ENCODE measurements around the gene GMDS. TPM values are rescaled to one million over a fixed set of nuclear protein-coding genes. Genes with fewer than 3 reads are reported as not detected.
A peak's percentile ranks its signal among the peaks of the same experiment; 100 is the strongest.

Gene GMDS
- total and polyA plus RNA-seq, 5 experiments from 2014 or later: 11.4 to 25.0 (median 22.3) TPM

- Mint-ChIP-seq H3K9me3 (no peaks in the 10 kb centered on the region), H3K4me1 (peaks cover 0 to 4% (median 0%) of the 10 kb centered on the region in 4 donors), H3K27me3 (no peaks in the 10 kb centered on the region), H3K36me3 (peaks cover 0 to 32% (median 21%) of the 10 kb centered on the region in 3 donors), H3K27ac (no peak overlapping the region), H3K4me3 (no peak overlapping the region)
- ATAC-seq (no peak), DNase-seq (no peak)
- POLR2A ChIA-PET: no interaction called here
Measured at GRCh38 chr6:1911474-1911873, 333.9 kb downstream of the GMDS start.

GRCh38 chr6:1910621-1911407, 334.6 kb downstream of the GMDS start:
- ATAC-seq (no peak), DNase-seq (no peak)
- no peaks in the 10 kb centered on the region for H3K4me1 Mint-ChIP-seq
- no peaks in the 10 kb centered on the region for H3K9me3 Mint-ChIP-seq
- H3K36me3 Mint-ChIP-seq: peaks cover 0 to 31% (median 21%) of the 10 kb centered on the region in 3 donors
- no peak overlapping the region for H3K4me3 Mint-ChIP-seq
- no peaks in the 10 kb centered on the region for H3K27me3 Mint-ChIP-seq
- no peak overlapping the region for H3K27ac Mint-ChIP-seq
- POLR2A ChIA-PET: no interaction called here

- H3K4me3 Mint-ChIP-seq: no peak overlapping the region
- DNase-seq (no peak), ATAC-seq (no peak)
- H3K9me3 Mint-ChIP-seq: no peaks in the 10 kb centered on the region
- POLR2A ChIA-PET: no interaction called here
- H3K4me1 Mint-ChIP-seq: no peaks in the 10 kb centered on the region
- H3K27ac Mint-ChIP-seq: no peak overlapping the region
- H3K36me3 Mint-ChIP-seq: peaks cover 0 to 30% (median 20%) of the 10 kb centered on the region in 3 donors
- no peaks in the 10 kb centered on the region for H3K27me3 Mint-ChIP-seq
Measured at GRCh38 chr6:1908784-1909183, 336.6 kb downstream of the GMDS start.

- no peaks in the 10 kb centered on the region for H3K9me3 Mint-ChIP-seq
- ATAC-seq (no peak), DNase-seq (no peak)
- no peaks in the 10 kb centered on the region for H3K27me3 Mint-ChIP-seq
- H3K36me3 Mint-ChIP-seq: peaks cover 0 to 30% (median 20%) of the 10 kb centered on the region in 3 donors
- no peaks in the 10 kb centered on the region for H3K4me1 Mint-ChIP-seq
- no peak overlapping the region for H3K27ac Mint-ChIP-seq
- POLR2A ChIA-PET: no interaction called here
- H3K4me3 Mint-ChIP-seq: no peak overlapping the region
Measured at GRCh38 chr6:1906609-1907008, 338.8 kb downstream of the GMDS start.

GRCh38 chr6:1906014-1906413, 339.4 kb downstream of the GMDS start:
- Mint-ChIP-seq H3K9me3 (no peaks in the 10 kb centered on the region), H3K27ac (no peak overlapping the region), H3K36me3 (peaks cover 0 to 30% (median 20%) of the 10 kb centered on the region in 3 donors), H3K27me3 (no peaks in the 10 kb centered on the region), H3K4me3 (no peak overlapping the region), H3K4me1 (no peaks in the 10 kb centered on the region)
- no peak for DNase-seq
- POLR2A ChIA-PET: no interaction called here
- no peak for ATAC-seq

- Mint-ChIP-seq H3K9me3 (no peaks in the 10 kb centered on the region), H3K27ac (no peak overlapping the region), H3K36me3 (peaks cover 0 to 24% (median 20%) of the 10 kb centered on the region in 3 donors), H3K4me3 (no peak overlapping the region), H3K27me3 (no peaks in the 10 kb centered on the region), H3K4me1 (no peaks in the 10 kb centered on the region)
- POLR2A ChIA-PET: no interaction called here
- DNase-seq (no peak), ATAC-seq (no peak)
Measured at GRCh38 chr6:1904898-1905297, 340.5 kb downstream of the GMDS start.

DNA sequence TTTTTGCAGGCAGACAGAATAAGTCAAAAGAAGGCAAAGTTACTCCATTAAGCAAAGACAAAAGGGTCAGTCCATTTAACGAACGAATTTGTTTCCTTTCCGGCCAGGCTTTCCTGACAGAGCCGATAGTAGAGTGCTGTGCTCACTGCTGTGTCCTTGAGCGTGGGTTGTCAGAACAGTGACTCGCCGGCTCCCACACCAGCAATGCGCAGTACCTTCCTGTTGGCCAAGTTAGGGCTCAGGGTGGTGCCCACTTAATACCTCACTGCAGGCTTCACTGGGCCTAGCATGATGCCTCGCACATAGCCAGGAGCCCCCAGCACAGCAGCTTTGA, 341.0 kb downstream of the GMDS start:
- no peaks in the 10 kb centered on the region for H3K9me3 Mint-ChIP-seq
- ATAC-seq: no peak
- DNase-seq: no peak
- no peak overlapping the region for H3K27ac Mint-ChIP-seq
- POLR2A ChIA-PET: no interaction called here
- H3K4me3 Mint-ChIP-seq: no peak overlapping the region
- no peaks in the 10 kb centered on the region for H3K4me1 Mint-ChIP-seq
- peaks cover 0 to 20% (median 16%) of the 10 kb centered on the region in 3 donors for H3K36me3 Mint-ChIP-seq
- no peaks in the 10 kb centered on the region for H3K27me3 Mint-ChIP-seq

- no peaks in the 10 kb centered on the region for H3K4me1 Mint-ChIP-seq
- H3K36me3 Mint-ChIP-seq: peaks cover 0 to 15% (median 11%) of the 10 kb centered on the region in 3 donors
- POLR2A ChIA-PET: no interaction called here
- no peak overlapping the region for H3K4me3 Mint-ChIP-seq
- H3K27me3 Mint-ChIP-seq: no peaks in the 10 kb centered on the region
- no peak for DNase-seq
- peak overlapping the region in 1 of 10 donors; percentile 63 for H3K27ac Mint-ChIP-seq
- H3K9me3 Mint-ChIP-seq: no peaks in the 10 kb centered on the region
- ATAC-seq: no peak
Measured at GRCh38 chr6:1903780-1904465, 341.5 kb downstream of the GMDS start.

DNA sequence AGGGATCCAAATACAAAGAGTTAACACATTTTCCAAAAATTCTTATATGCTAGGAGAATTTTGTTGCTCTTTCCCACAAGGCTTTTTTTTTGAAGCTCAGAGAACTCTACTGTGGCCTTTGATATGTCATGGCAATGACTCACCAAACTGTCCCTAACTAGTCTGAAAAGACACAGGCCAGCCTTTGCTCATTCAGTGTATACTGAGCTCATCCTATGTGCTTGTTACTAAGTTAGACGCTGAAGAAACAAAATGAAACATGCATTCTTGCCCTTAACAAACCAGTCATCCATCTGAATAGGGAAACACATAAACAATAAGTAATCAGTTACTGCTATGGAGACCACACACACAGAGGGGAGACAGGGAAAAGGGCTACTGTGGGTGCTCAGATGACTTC, 343.8 kb downstream of the GMDS start:
- POLR2A ChIA-PET: no interaction called here
- H3K4me3 Mint-ChIP-seq: no peak overlapping the region
- H3K9me3 Mint-ChIP-seq: no peaks in the 10 kb centered on the region
- H3K36me3 Mint-ChIP-seq: peaks cover 0 to 6% (median 4%) of the 10 kb centered on the region in 3 donors
- H3K27me3 Mint-ChIP-seq: no peaks in the 10 kb centered on the region
- H3K4me1 Mint-ChIP-seq: peaks cover 0 to 2% (median 0%) of the 10 kb centered on the region in 4 donors
- ATAC-seq (no peak), DNase-seq (no peak)
- no peak overlapping the region for H3K27ac Mint-ChIP-seq

GRCh38 chr6:1896897-1897296, 348.5 kb downstream of the GMDS start:
- peaks cover 0 to 9% (median 0%) of the 10 kb centered on the region in 4 donors for H3K4me1 Mint-ChIP-seq
- POLR2A ChIA-PET: no interaction called here
- H3K4me3 Mint-ChIP-seq: no peak overlapping the region
- no peaks in the 10 kb centered on the region for H3K27me3 Mint-ChIP-seq
- no peak for ATAC-seq
- H3K27ac Mint-ChIP-seq: no peak overlapping the region
- no peak for DNase-seq
- H3K9me3 Mint-ChIP-seq: no peaks in the 10 kb centered on the region
- H3K36me3 Mint-ChIP-seq: peaks cover 6 to 15% (median 13%) of the 10 kb centered on the region in 3 donors

DNA sequence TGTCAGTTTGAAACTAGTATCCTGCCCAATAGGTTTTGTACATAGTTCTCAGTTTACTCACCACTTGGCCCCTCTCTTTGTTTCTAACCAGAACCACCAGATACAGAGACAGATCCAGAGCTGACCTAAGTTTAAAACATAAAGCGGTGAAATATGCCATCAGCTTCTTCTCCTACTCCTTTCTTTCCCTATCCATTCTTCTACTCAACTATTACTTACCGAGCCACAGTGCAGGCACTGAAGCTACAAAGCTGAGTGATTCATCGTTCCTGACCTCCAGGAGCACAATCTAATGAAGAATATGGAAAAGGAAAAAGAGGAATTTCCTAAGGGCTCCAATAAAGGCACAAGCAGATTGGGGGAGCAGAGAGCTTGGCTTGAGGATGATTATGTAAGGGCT, 349.7 kb downstream of the GMDS start:
- Mint-ChIP-seq H3K4me1 (peaks cover 0 to 9% (median 0%) of the 10 kb centered on the region in 4 donors), H3K27me3 (no peaks in the 10 kb centered on the region), H3K4me3 (no peak overlapping the region), H3K36me3 (peaks cover 6 to 18% (median 16%) of the 10 kb centered on the region in 3 donors), H3K27ac (no peak overlapping the region), H3K9me3 (peaks cover 0 to 2% (median 0%) of the 10 kb centered on the region in 9 donors)
- DNase-seq: no peak
- ATAC-seq: no peak
- POLR2A ChIA-PET: no interaction called here

DNA sequence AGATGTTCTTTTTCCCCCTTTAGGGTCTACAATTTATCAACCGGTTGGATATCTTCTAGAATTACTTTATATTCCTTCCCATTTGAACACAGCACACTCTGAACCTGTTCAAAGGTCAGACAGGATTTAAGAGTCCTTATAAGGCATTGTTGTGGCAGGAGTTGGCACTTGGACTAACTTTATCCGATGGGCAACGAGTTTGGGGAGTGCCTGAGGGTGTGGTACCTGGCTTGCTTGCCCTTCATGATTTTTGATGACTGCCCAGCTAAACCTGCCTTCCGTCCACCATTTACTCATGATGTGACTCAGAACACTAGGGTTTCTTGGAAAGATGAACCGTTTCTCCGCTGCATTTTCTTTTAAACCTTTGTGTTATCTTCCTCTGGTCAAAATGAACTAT, 350.5 kb downstream of the GMDS start:
- POLR2A ChIA-PET: no interaction called here
- Mint-ChIP-seq H3K27ac (no peak overlapping the region), H3K36me3 (peaks cover 11 to 21% (median 16%) of the 10 kb centered on the region in 3 donors), H3K27me3 (no peaks in the 10 kb centered on the region), H3K9me3 (peaks cover 0 to 4% (median 0%) of the 10 kb centered on the region in 9 donors), H3K4me1 (peaks cover 0 to 9% (median 0%) of the 10 kb centered on the region in 4 donors), H3K4me3 (no peak overlapping the region)
- ATAC-seq: no peak
- DNase-seq: no peak

DNA sequence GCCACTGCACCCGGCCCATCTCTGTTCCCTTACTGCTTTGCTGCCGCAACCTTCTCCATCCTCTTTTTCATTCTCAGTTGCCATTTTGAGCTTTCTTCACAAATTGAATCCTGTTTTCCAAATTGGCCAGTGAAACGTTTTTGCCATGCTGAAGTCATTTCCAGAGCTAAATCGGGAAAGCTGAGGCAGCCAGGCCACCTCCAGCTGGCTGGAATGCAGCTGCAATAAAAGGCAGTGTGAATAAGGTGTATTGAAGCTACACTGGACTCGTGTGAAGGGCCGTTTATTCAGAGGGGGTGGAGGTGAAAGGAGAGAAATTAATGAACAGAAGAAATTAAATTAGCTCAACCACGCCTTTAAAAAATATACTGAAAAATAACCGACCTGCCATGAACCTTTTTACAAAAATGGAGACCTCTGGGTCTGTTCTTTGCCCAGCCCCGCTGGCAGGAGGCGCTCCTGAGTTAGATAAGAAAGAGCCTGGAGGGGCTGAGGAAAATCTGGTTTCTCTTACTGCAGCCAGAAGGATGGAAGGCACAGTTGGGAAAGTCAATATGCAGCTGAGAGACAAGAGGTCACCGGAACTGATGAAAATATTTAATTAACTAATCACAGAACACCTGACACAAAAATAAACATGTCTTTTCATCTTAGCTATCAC, 351.8 kb downstream of the GMDS start:
- ATAC-seq (no peak), DNase-seq (peak in 1 of 10 donors; percentile 5)
- H3K27ac Mint-ChIP-seq: no peak overlapping the region
- H3K36me3 Mint-ChIP-seq: peaks cover 11 to 21% (median 15%) of the 10 kb centered on the region in 3 donors
- H3K4me3 Mint-ChIP-seq: no peak overlapping the region
- peaks cover 0 to 9% (median 0%) of the 10 kb centered on the region in 4 donors for H3K4me1 Mint-ChIP-seq
- no peaks in the 10 kb centered on the region for H3K27me3 Mint-ChIP-seq
- POLR2A ChIA-PET: no interaction called here
- peaks cover 0 to 4% (median 0%) of the 10 kb centered on the region in 9 donors for H3K9me3 Mint-ChIP-seq

Measured in naive thymus-derived CD8-positive, alpha-beta T cell (primary cell).